Type B pancreatic cell (in vitro differentiated cells): ENCODE measurements around the gene PHPT1. TPM values are rescaled to one million over a fixed set of nuclear protein-coding genes. Genes with fewer than 3 reads are reported as not detected.
A peak's percentile ranks its signal among the peaks of the same experiment; 100 is the strongest.
"Not testable (repeated sequence)": the region's sequence is repeated elsewhere in the genome, so short reads cannot be mapped to it uniquely, and the experiment has no call there.

ENCODE experiments used
- DNase-seq: peaks from one replicate; pipeline ENCODE4 v3.0.0; 2021; ENCODE audit warnings: mixed read lengths; ENCODE audit not compliant: unreplicated experiment; ENCODE audit errors: extremely low spot score
- H3K27ac Mint-ChIP-seq: 2 replicates; pipeline ENCODE4 v1.8.0; 2021; ENCODE audit warnings: mild to moderate bottlenecking, mixed read lengths
- H3K27me3 Mint-ChIP-seq: 2 replicates; pipeline ENCODE4 v1.8.0; 2021; ENCODE audit warnings: mixed read lengths
- H3K36me3 Mint-ChIP-seq: 2 replicates; pipeline ENCODE4 v1.8.0; 2021; ENCODE audit warnings: mixed read lengths
- H3K4me1 Mint-ChIP-seq: one replicate; pipeline ENCODE4 v1.8.0; 2021; ENCODE audit warnings: mixed read lengths; ENCODE audit not compliant: unreplicated experiment
- H3K4me3 Mint-ChIP-seq: 2 replicates; pipeline ENCODE4 v1.8.0; 2021; ENCODE audit warnings: mild to moderate bottlenecking, mixed read lengths
- H3K9me3 Mint-ChIP-seq: 2 replicates; pipeline ENCODE4 v1.8.0; 2021; ENCODE audit warnings: mixed read lengths
- CTCF ChIP-seq: fragments of 200-600 bp; sonication (generic); conservative IDR thresholded peaks from 2 replicates; pipeline ENCODE4 v1.5.0; 2021; ENCODE audit warnings: antibody characterized with exemption, mild to moderate bottlenecking
- total RNA-seq: library from RNA; stranded (reverse); gene quantifications from 2 replicates; pipeline ENCODE4 v1.2.1, GENCODE V29; 2021; ENCODE audit warnings: low replicate concordance

The PHPT1 gene
- total RNA-seq, 1 donor from 2014 or later: 176 TPM

GRCh38 chr9:136835932-136836904 is 13.0 kb upstream of the PHPT1 start:
- no peak for DNase-seq
- H3K4me3 Mint-ChIP-seq: no peak overlapping the region
- TF ChIP-seq CTCF: no peak
- no peaks in the 10 kb centered on the region for H3K27me3 Mint-ChIP-seq
- no peaks in the 10 kb centered on the region for H3K9me3 Mint-ChIP-seq
- no peak overlapping the region for H3K27ac Mint-ChIP-seq
- H3K4me1 Mint-ChIP-seq: peaks cover 6% of the 10 kb centered on the region
- no peaks in the 10 kb centered on the region for H3K36me3 Mint-ChIP-seq

- no peak overlapping the region for H3K4me3 Mint-ChIP-seq
- H3K27me3 Mint-ChIP-seq: no peaks in the 10 kb centered on the region
- no peak for DNase-seq
- no peak for TF ChIP-seq CTCF
- H3K4me1 Mint-ChIP-seq: peaks cover 6% of the 10 kb centered on the region
- H3K27ac Mint-ChIP-seq: no peak overlapping the region
- no peaks in the 10 kb centered on the region for H3K36me3 Mint-ChIP-seq
- H3K9me3 Mint-ChIP-seq: no peaks in the 10 kb centered on the region
Observed at GRCh38 chr9:136837146-136837855, 11.9 kb upstream of the PHPT1 start.

- not testable (repeated sequence) for H3K4me3 Mint-ChIP-seq, H3K36me3 Mint-ChIP-seq, DNase-seq, H3K27me3 Mint-ChIP-seq, H3K27ac Mint-ChIP-seq, H3K9me3 Mint-ChIP-seq, H3K4me1 Mint-ChIP-seq
Observed at GRCh38 chr9:136837856-136838277, 11.3 kb upstream of the PHPT1 start.

- no peaks in the 10 kb centered on the region for H3K27me3 Mint-ChIP-seq
- H3K4me3 Mint-ChIP-seq: peak overlapping the region; percentile 25
- peaks cover 6% of the 10 kb centered on the region for H3K4me1 Mint-ChIP-seq
- DNase-seq: no peak
- H3K27ac Mint-ChIP-seq: peak overlapping the region; percentile 36
- no peak for TF ChIP-seq CTCF
- no peaks in the 10 kb centered on the region for H3K36me3 Mint-ChIP-seq
- no peaks in the 10 kb centered on the region for H3K9me3 Mint-ChIP-seq
Observed at GRCh38 chr9:136838314-136839228, 10.6 kb upstream of the PHPT1 start.

GRCh38 chr9:136839229-136840139 is 9.7 kb upstream of the PHPT1 start:
- H3K36me3 Mint-ChIP-seq: no peaks in the 10 kb centered on the region
- peak overlapping the region; percentile 48 for H3K4me3 Mint-ChIP-seq
- H3K9me3 Mint-ChIP-seq: no peaks in the 10 kb centered on the region
- no peak for TF ChIP-seq CTCF
- peak overlapping the region; percentile 52 for H3K27ac Mint-ChIP-seq
- no peaks in the 10 kb centered on the region for H3K27me3 Mint-ChIP-seq
- DNase-seq: no peak
- peaks cover 6% of the 10 kb centered on the region for H3K4me1 Mint-ChIP-seq
